HepG2 (cell line): ENCODE measurements around the gene ARL2. TPM values are rescaled to one million over a fixed set of nuclear protein-coding genes. Genes with fewer than 3 reads are reported as not detected.

ENCODE experiments used
- DR1 ChIP-seq: sonication (generic); formaldehyde crosslinking; IDR thresholded peaks from 2 replicates; pipeline ENCODE4 v1.8.0; 2021; ENCODE audit warnings: mild to moderate bottlenecking, missing genetic modification reagents, inconsistent platforms
- HNRNPH1 ChIP-seq: fragments of 200-400 bp; formaldehyde crosslinking; optimal IDR thresholded peaks from 2 replicates; pipeline ENCODE3; 2017; ENCODE audit warnings: mild to moderate bottlenecking, low read depth, low read length
- LCORL ChIP-seq, 2 experiments: fragments of 450-650 bp in 1 of 2; sonication (generic) in 1 of 2; formaldehyde crosslinking in 1 of 2; IDR thresholded peaks; 2 replicates each; pipeline versions ENCODE4 v1.5.0 to v1.6.1; 2017 to 2020; ENCODE audit warnings: antibody characterized with exemption in 1 of 2, missing genetic modification reagents in 1 of 2
- MYNN ChIP-seq: sonication (generic); formaldehyde crosslinking; IDR thresholded peaks from 2 replicates; pipeline ENCODE4 v1.4.0; 2020; ENCODE audit warnings: mild to moderate bottlenecking, low read depth, missing genetic modification reagents
- SNAI1 ChIP-seq: sonication (generic); formaldehyde crosslinking; IDR thresholded peaks from 2 replicates; pipeline ENCODE4 v1.5.0; 2020; ENCODE audit warnings: mild to moderate bottlenecking, missing genetic modification reagents, borderline replicate concordance
- ZNF468 ChIP-seq: sonication (generic); formaldehyde crosslinking; IDR thresholded peaks from 2 replicates; pipeline ENCODE4 v1.8.0; 2022; ENCODE audit warnings: mild to moderate bottlenecking, moderate library complexity, missing genetic modification reagents
- ZNF567 ChIP-seq: sonication (generic); formaldehyde crosslinking; IDR thresholded peaks from 2 replicates; pipeline ENCODE4 v1.8.1; 2023; ENCODE audit warnings: mild to moderate bottlenecking, missing genetic modification reagents, borderline replicate concordance
- ZNF644 ChIP-seq: IDR thresholded peaks from 2 replicates; pipeline ENCODE4 v1.6.1; 2016; ENCODE audit warnings: low read depth
- polyA plus RNA-seq, 8 experiments: library from polyadenylated mRNA; depleted of rRNA in 3 of 8; stranded (reverse) in 7 of 8; unstranded in 1 of 8; fragments of >200 nt; fragmentation: Illumina TruSeq in 4 of 8; extraction: Trizol in 4 of 8; gene quantifications; 2 replicates each; pipeline versions ENCODE4 v1.2.1 to v1.2.3, GENCODE V29; 2011 to 2016; ENCODE audit warnings: low read depth in 4 of 8, missing spikeins in 1 of 8, mixed read lengths in 1 of 8; ENCODE audit not compliant: insufficient read depth in 1 of 8
- total RNA-seq, 5 experiments: library from RNA; depleted of rRNA; stranded (reverse); fragments of >200 nt; fragmentation: Illumina TruSeq; extraction: Trizol; gene quantifications; 2 replicates each; pipeline ENCODE4 v1.2.3, GENCODE V29; 2016; ENCODE audit warnings: low read depth in 1 of 5
- TF ChIP-seq, protein P1 (sequence below): sonication (generic); formaldehyde crosslinking; IDR thresholded peaks from 2 replicates; pipeline ENCODE4 v1.5.0; 2020; ENCODE audit warnings: missing genetic modification reagents, mild to moderate bottlenecking, borderline replicate concordance
- TF ChIP-seq, protein P2 (sequence below): IDR thresholded peaks from 2 replicates; pipeline ENCODE4 v1.6.1; 2016; ENCODE audit warnings: missing compliant biosample characterization, missing genetic modification reagents, borderline replicate concordance
- TF ChIP-seq, protein P3 (sequence below): sonication (generic); formaldehyde crosslinking; IDR thresholded peaks from 2 replicates; pipeline ENCODE4 v1.5.0; 2020; ENCODE audit warnings: missing genetic modification reagents, mild to moderate bottlenecking, borderline replicate concordance
- TF ChIP-seq, protein P4 (sequence below): sonication (generic); formaldehyde crosslinking; IDR thresholded peaks from 2 replicates; pipeline ENCODE4 v1.9.0; 2021; ENCODE audit warnings: missing genetic modification reagents, borderline replicate concordance
- TF ChIP-seq, protein P5 (sequence below): sonication (generic); formaldehyde crosslinking; IDR thresholded peaks from 2 replicates; pipeline ENCODE4 v1.4.0; 2020; ENCODE audit warnings: low read depth, mild to moderate bottlenecking, missing genetic modification reagents
- TF ChIP-seq, protein P6 (sequence below): sonication (generic); IDR thresholded peaks from 2 replicates; pipeline ENCODE4 v1.6.1; 2016; ENCODE audit warnings: low read depth, borderline replicate concordance
- TF ChIP-seq, protein P7 (sequence below): sonication (generic); formaldehyde crosslinking; IDR thresholded peaks from 2 replicates; pipeline ENCODE4 v1.5.1; 2020; ENCODE audit warnings: mild to moderate bottlenecking, missing genetic modification reagents

The ARL2 gene
- total and polyA plus RNA-seq, 2 of the 13 experiments (the other 11 are each of a cell fraction or from before 2014, with no cell fraction given) = 82.9 to 84.4 TPM

DNA sequence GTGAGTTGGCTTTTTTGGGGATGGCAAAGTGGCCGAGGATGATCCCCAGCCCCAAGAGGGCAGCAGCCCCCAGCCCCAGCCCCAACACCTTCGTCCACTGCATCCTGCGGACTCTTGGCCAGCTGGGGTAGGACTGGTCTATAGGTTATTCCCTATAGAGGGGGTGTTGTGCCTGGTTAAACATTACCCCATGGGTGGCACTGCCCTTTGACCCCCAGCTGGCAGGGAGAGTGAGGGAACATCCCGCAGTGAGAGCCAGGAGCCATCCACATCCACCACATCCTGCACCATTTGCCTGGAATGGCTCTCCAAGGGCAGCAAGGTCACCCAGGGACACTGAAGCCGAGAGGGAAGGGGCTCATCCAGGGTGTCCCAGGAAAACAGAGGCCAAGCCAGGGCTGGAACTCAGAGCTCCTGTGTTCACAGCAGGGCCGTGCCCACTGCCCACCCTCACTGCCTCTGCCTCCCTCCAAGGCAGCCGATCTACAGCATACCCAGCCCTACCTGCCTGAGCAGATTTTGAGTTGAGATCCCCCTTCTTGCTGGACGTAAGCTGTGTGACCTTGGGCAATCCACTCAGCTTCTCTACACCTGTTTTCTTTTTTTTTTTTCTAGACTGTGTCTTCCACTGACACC, 44.6 kb downstream of the ARL2 start, which contains the start of gene NAALADL1 (continued):
- TF ChIP-seq, protein P1, sequence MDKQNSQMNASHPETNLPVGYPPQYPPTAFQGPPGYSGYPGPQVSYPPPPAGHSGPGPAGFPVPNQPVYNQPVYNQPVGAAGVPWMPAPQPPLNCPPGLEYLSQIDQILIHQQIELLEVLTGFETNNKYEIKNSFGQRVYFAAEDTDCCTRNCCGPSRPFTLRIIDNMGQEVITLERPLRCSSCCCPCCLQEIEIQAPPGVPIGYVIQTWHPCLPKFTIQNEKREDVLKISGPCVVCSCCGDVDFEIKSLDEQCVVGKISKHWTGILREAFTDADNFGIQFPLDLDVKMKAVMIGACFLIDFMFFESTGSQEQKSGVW (CRISPR knock-in tag) = no peak
- TF ChIP-seq, protein P2, sequence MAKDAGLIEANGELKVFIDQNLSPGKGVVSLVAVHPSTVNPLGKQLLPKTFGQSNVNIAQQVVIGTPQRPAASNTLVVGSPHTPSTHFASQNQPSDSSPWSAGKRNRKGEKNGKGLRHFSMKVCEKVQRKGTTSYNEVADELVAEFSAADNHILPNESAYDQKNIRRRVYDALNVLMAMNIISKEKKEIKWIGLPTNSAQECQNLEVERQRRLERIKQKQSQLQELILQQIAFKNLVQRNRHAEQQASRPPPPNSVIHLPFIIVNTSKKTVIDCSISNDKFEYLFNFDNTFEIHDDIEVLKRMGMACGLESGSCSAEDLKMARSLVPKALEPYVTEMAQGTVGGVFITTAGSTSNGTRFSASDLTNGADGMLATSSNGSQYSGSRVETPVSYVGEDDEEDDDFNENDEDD (CRISPR knock-in tag) = no peak
- TF ChIP-seq, protein P3, sequence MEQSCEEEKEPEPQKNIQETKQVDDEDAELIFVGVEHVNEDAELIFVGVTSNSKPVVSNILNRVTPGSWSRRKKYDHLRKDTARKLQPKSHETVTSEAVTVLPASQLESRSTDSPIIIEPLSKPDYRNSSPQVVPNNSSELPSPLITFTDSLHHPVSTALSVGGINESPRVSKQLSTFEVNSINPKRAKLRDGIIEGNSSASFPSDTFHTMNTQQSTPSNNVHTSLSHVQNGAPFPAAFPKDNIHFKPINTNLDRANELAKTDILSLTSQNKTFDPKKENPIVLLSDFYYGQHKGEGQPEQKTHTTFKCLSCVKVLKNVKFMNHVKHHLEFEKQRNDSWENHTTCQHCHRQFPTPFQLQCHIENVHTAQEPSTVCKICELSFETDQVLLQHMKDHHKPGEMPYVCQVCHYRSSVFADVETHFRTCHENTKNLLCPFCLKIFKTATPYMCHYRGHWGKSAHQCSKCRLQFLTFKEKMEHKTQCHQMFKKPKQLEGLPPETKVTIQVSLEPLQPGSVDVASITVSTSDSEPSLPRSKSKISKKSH (CRISPR knock-in tag) = peak; percentile 52; the same call in 1 of the 2 replicates
- TF ChIP-seq, protein P4, sequence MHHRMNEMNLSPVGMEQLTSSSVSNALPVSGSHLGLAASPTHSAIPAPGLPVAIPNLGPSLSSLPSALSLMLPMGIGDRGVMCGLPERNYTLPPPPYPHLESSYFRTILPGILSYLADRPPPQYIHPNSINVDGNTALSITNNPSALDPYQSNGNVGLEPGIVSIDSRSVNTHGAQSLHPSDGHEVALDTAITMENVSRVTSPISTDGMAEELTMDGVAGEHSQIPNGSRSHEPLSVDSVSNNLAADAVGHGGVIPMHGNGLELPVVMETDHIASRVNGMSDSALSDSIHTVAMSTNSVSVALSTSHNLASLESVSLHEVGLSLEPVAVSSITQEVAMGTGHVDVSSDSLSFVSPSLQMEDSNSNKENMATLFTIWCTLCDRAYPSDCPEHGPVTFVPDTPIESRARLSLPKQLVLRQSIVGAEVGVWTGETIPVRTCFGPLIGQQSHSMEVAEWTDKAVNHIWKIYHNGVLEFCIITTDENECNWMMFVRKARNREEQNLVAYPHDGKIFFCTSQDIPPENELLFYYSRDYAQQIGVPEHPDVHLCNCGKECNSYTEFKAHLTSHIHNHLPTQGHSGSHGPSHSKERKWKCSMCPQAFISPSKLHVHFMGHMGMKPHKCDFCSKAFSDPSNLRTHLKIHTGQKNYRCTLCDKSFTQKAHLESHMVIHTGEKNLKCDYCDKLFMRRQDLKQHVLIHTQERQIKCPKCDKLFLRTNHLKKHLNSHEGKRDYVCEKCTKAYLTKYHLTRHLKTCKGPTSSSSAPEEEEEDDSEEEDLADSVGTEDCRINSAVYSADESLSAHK = no peak
- TF ChIP-seq, protein P5, sequence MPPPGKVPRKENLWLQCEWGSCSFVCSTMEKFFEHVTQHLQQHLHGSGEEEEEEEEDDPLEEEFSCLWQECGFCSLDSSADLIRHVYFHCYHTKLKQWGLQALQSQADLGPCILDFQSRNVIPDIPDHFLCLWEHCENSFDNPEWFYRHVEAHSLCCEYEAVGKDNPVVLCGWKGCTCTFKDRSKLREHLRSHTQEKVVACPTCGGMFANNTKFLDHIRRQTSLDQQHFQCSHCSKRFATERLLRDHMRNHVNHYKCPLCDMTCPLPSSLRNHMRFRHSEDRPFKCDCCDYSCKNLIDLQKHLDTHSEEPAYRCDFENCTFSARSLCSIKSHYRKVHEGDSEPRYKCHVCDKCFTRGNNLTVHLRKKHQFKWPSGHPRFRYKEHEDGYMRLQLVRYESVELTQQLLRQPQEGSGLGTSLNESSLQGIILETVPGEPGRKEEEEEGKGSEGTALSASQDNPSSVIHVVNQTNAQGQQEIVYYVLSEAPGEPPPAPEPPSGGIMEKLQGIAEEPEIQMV = 0 out of 2 replicates have a peak, but pooled peaks have one; percentile 48
- peak; percentile 73; the same call in 1 of the 2 replicates for TF ChIP-seq ZNF644 (CRISPR knock-in tag)
- no peak for TF ChIP-seq ZNF468 (CRISPR knock-in tag)
- no peak for TF ChIP-seq MYNN (CRISPR knock-in tag)
- no peak for TF ChIP-seq ZNF567 (CRISPR knock-in tag)
- TF ChIP-seq, protein P6, sequence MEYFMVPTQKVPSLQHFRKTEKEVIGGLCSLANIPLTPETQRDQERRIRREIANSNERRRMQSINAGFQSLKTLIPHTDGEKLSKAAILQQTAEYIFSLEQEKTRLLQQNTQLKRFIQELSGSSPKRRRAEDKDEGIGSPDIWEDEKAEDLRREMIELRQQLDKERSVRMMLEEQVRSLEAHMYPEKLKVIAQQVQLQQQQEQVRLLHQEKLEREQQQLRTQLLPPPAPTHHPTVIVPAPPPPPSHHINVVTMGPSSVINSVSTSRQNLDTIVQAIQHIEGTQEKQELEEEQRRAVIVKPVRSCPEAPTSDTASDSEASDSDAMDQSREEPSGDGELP = peak; percentile 95
- TF ChIP-seq HNRNPH1 = no peak
- TF ChIP-seq SNAI1 (CRISPR knock-in tag) = no peak
- TF ChIP-seq LCORL (IDR thresholded peaks at IDR 0.05) = no peak
- no peak; the same call in 1 of the 2 replicates for TF ChIP-seq LCORL (CRISPR knock-in tag; IDR thresholded peaks at IDR 0.05)
- no peak for TF ChIP-seq DR1
- TF ChIP-seq, protein P7, sequence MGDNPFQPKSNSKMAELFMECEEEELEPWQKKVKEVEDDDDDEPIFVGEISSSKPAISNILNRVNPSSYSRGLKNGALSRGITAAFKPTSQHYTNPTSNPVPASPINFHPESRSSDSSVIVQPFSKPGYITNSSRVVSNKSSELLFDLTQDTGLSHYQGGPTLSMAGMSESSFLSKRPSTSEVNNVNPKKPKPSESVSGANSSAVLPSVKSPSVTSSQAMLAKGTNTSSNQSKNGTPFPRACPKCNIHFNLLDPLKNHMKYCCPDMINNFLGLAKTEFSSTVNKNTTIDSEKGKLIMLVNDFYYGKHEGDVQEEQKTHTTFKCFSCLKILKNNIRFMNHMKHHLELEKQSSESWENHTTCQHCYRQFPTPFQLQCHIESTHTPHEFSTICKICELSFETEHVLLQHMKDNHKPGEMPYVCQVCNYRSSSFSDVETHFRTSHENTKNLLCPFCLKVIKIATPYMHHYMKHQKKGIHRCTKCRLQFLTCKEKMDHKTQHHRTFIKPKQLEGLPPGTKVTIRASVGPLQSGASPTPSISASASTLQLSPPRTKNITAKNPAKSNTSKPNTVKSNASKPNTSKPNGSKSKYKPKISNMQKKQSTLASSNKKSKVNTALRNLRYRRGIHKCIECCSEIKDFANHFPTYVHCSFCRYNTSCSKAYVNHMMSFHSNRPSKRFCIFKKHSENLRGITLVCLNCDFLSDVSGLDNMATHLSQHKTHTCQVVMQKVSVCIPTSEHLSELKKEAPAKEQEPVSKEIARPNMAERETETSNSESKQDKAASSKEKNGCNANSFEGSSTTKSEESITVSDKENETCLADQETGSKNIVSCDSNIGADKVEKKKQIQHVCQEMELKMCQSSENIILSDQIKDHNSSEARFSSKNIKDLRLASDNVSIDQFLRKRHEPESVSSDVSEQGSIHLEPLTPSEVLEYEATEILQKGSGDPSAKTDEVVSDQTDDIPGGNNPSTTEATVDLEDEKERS (CRISPR knock-in tag) = 0 out of 2 replicates have a peak, but pooled peaks have one; percentile 16
